Keratinocyte (primary cell): ENCODE measurements around the gene PLD5.

ENCODE experiments used
- EZH2 ChIP-seq: IDR thresholded peaks from one replicate; pipeline ENCODE4 v1.6.1; 2012; ENCODE audit warnings: inconsistent platforms, mild to moderate bottlenecking, low read length, moderate library complexity
- TF ChIP-seq, protein P1 (sequence below), 3 experiments: IDR thresholded peaks in 1 of 3; conservative IDR thresholded peaks in 1 of 3; optimal IDR thresholded peaks in 1 of 3; 2 replicates in 2 of 3; 3 replicates in 1 of 3; pipeline versions ENCODE3 to v1.5.1; 2011; ENCODE audit warnings: low read length in 3 of 3, mild to moderate bottlenecking in 3 of 3, moderate library complexity in 2 of 3, control low read depth in 1 of 3, inconsistent platforms in 1 of 3; ENCODE audit not compliant: insufficient read depth in 2 of 3; ENCODE audit errors: extremely low read depth in 1 of 3

GRCh38 chr1:242242983-242243382 is 281.5 kb downstream of the PLD5 start:
- TF ChIP-seq, protein P1, sequence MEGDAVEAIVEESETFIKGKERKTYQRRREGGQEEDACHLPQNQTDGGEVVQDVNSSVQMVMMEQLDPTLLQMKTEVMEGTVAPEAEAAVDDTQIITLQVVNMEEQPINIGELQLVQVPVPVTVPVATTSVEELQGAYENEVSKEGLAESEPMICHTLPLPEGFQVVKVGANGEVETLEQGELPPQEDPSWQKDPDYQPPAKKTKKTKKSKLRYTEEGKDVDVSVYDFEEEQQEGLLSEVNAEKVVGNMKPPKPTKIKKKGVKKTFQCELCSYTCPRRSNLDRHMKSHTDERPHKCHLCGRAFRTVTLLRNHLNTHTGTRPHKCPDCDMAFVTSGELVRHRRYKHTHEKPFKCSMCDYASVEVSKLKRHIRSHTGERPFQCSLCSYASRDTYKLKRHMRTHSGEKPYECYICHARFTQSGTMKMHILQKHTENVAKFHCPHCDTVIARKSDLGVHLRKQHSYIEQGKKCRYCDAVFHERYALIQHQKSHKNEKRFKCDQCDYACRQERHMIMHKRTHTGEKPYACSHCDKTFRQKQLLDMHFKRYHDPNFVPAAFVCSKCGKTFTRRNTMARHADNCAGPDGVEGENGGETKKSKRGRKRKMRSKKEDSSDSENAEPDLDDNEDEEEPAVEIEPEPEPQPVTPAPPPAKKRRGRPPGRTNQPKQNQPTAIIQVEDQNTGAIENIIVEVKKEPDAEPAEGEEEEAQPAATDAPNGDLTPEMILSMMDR (optimal IDR thresholded peaks at IDR 0.05 in 1 of 3, IDR thresholded peaks at IDR 0.05 in 1 of 3, conservative IDR thresholded peaks at IDR 0.05 in 1 of 3; ENCODE audit: extremely low read depth in 1 of 3, insufficient read depth in 2 of 3, low read length in 3 of 3), result no peak
- no peak for TF ChIP-seq EZH2
